ENCODE measurements around the gene ACAA2.

Gene ACAA2, protein sequence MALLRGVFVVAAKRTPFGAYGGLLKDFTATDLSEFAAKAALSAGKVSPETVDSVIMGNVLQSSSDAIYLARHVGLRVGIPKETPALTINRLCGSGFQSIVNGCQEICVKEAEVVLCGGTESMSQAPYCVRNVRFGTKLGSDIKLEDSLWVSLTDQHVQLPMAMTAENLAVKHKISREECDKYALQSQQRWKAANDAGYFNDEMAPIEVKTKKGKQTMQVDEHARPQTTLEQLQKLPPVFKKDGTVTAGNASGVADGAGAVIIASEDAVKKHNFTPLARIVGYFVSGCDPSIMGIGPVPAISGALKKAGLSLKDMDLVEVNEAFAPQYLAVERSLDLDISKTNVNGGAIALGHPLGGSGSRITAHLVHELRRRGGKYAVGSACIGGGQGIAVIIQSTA

DNA sequence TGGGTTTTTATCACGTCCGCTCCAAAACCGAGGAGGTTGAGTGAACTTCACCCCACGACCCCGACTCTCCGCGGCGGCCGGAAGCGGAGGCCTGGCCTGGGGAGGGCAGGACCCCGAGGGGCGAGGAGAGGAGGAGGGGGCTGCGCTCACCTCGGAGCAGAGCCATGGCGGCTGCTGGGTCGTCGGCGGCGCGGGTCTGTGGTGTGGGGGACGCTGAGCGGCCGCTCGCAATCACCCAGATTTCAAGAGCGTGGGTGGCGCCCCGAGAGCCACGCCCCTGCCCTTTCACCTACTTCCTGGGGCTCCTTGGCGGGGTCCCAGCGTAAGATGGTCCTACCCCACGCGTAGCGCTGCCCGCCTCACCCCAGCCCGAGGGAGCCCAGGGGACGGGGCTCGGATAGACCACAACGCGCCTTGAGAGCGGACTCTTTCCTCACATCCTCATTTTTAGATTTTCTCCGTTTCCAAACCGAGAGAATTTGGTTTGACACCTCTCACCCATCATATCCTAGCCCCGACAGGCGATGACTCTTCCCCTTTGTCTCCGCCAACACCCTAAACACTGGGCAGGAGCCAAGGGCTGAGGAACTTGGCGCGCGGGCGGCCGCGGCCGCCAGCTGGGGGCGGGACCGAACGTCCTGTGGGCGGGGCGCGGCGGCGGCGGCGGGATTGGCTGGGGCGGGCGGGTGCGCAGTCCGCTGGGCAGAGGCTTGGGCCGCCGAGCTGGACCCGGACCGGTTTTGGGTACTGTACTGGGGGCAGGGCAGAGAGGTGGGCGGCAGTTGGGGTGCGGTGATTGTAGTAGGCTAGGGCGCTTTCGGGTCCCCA, at the start of gene ACAA2:
Gene ACAA2, minus strand, starts transcription at position 215 of the 828 bp plus-strand sequence. Its CDS starts 49 bp downstream, at position 166.
- DNase-seq (ENCODE audit: low read depth, low spot score), result peak; percentile 15

DNA sequence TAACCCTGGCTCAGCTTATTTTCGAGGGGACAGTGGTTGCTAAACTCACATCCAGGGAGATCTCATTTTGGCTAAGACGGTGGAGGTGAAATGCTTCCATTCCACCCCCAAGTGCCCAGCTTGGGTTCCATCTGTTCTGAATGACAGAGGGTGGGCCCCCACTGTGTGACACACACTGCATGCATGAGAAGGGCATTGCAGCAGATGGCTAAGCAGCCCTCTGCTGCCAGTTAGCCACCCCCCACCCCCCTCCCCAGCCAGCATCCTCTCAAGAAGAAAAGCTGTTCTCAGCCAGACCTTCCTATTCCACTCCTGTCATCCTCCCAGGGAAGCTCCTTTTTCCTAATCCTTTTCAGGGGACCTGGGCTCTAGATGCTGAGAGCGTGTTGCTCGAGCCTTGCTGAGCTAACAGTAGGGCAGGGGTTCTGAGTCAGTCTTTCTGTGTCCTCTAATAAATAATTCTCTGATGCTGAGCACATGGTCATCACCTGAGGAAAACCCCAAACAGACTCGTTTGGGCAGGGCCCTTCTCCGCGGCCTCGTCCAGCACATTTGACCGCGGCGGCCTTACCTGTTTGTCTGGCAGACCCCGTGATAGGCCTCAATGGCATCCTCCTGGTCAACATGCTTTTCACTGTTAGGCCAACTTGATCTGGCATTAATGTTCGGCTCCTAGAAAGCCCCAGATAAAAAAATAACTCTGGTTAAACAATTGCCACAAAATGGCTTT, 49.5 kb upstream of the ACAA2 start:
- no peak for DNase-seq (ENCODE audit: low read depth, low spot score)

DNA sequence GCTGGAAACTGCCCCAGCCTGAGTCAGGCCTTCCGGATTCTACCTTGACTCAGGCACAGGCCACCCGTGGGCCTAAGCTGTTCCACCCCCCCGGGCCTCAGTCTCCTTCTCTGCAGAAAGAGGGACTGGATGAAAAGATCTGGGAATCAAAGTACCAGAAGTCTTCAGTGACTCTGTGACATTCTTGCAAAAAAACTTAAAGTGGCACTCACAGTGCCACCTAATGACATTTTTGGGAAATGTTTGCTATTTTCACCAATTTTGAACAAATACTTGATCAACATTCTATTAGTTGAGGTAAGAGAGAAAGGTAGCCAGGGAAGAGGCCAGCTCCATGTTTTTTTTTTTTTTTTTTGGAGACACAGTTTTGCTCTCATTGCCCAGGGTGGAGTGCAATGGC, 48.3 kb upstream of the ACAA2 start:
- DNase-seq (ENCODE audit: low read depth, low spot score), result no peak

DNA sequence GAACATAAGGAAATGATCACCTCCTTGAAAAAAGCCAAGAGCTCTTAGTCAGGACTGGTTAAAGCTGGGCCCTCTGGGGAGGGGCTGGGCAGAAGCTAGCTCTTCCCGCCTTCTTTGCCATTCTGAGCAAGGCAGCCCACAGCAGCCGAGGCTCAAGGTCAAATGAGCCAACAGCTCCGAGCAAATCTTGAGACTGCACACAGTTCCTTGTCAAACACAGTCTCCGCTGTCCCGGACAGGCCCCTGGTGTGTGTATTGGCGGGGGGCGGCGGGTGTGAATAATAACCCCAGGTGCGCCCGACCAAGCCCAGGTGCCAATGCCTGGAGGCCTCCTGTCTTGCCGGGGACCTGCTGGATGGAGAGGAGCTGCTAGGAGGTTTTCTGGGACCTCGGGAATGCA, 46.4 kb upstream of the ACAA2 start:
- no peak for DNase-seq (ENCODE audit: low read depth, low spot score)

DNA sequence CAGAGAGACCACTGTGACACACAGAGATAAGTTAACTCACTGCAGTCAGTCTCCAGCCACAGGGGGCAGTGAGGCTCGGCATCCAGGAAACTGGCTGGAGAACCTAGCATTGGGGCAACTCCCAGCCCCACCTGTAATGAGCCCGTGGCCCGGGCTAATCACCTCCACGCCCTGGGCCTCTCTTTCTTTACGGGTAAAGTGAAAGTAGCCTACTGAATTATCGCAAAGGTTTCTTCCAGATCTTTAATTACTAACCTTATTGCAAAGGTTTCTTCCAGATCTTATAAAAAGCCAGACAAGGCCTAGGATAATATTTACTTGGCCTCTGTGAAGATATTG, 45.7 kb upstream of the ACAA2 start:
- no peak for DNase-seq (ENCODE audit: low read depth, low spot score)

DNA sequence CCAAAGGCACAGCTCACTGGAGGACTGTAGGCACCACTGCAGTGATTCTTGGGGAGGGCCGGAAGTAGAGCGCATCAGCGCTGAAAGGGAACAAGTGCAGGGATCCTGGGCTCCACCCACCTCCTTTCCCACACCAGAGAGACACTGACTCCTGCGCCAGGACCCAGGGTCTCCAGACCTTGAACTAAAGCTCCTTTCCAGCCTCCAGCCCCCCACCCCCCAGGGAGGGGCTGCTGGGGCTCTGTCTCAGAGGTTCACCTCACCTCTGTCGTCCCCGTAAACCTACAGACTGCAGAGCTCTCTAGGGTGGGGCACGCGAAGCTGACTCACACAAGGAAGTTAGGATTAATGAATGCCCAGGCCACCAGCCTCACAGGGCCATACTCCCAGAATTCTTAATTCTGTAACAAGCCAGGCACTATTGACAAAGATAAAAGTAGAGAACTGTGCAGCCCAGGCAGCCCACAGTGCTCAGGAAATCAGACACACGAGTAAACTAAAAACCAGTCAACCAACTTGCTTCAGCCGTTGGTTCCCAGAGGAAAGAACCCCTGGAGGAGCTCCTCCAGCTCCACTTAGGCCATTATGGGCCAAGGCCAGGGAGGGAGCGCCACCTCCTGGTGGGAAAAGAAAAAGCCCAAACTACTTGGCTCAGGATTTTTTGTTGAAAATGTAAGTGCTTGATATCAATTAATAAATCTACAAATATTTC, 45.1 kb upstream of the ACAA2 start:
- DNase-seq (ENCODE audit: low read depth, low spot score), result peak; percentile 31

DNA sequence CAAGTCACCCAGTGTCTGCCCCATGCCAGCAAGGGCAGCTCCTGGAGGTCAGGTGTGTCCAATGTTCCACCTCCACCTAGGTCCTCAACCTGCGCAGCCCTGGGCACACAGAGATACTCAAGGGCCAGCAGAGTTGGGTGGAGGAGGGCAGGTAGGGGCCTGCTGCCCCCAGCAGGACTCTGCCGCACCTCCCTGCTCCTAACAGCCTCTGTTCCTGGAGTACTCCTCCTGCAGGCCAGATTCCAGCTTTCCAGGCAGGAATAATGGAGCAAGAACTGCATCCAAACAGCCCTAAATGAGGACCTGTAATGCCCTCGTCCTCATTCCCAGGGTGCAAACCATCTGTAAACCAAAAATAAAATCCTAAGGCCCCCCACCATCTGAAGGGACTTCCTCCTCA, 44.4 kb upstream of the ACAA2 start:
- no peak for DNase-seq (ENCODE audit: low read depth, low spot score)

DNA sequence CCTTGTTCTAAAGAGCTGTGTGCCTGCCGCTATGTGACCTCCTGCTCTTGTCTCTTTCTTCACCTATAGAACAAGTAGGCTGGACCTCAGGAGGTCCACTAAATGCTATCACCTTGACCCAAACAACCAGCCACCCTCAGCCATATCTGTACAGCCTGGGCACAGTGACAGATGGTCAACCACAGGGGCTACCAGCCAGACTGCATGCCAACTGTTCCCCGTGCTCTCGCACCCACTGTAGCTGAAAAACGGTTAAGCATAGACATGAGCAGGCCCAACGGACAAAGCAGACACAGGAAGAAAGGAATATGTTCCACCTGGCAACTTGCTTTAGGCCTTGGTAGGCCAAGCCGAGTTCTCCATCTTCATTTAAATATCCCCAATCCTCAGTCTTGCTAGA, 43.2 kb upstream of the ACAA2 start:
- no peak for DNase-seq (ENCODE audit: low read depth, low spot score)

DNA sequence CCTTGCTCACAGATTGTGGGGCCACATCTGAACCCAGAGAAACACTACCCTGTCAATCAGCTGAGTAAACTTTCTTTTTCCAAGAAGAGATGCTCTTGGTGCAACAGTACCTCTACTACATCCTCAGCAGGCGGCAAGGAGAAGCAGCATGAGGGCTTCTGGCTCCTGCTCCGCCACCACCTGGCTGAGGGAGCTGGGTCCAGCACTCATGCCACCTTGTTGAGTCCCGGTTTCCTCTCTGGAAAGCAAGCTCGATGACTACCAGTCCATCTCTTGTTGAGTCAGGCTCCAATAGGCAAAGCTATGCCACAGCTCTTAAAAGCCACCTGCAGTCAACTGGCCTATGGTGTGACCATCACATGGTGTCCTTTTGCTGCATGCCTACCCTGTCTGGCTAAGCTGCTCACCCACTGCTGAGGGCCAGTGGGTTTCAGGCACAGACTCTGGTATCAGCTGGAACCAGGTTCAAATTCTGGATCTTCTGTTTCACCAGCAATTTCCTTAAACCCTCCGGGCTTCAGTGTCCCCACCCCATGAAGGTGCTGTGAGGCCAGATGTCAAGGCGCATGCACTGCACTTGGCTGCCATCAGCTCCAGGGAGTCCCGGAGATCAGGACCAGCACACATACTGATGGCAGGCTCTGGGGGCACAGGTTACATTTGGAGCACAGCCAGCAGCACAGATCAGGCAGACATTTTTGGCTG, 42.5 kb upstream of the ACAA2 start:
- no peak for DNase-seq (ENCODE audit: low read depth, low spot score)

DNA sequence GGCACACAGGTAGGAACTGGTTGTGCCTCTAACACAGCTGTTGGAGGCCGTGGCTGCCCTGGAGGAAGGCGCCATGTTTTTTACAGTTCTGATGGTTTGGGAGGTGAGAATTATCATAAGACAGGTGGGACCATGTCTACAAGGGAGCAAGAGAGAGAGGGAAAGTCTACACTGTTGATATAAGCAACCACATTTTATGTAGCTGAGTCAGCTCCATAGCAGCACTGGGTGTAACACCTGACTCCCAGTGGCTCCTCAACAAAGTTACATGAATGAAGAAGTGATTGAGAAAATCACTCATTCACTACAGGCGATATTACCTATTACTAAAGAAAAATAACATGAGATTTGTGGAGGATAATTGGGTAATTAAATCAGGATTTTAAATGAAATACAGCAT, 41.3 kb upstream of the ACAA2 start:
- no peak for DNase-seq (ENCODE audit: low read depth, low spot score)

DNA sequence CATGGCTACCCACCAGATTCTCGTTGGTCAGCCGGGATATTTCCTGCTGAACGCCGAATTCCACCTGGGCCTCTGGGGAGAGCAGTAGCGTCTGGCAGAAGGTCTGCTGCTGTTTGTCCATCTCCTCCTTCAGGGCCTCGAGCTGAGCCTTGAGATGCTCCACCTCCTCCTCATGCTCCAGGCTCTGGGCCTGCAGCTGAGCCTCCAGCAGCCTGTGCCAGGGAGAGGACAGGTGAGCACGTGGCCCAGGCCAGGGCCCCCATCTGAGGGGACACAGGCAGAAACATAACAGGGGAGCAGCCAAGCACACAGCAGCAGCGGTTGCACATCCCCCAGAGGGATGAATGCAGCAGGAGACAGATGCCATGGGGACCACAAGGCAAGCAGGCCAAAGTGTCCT, 40.1 kb upstream of the ACAA2 start:
- DNase-seq (ENCODE audit: low read depth, low spot score), result no peak

DNA sequence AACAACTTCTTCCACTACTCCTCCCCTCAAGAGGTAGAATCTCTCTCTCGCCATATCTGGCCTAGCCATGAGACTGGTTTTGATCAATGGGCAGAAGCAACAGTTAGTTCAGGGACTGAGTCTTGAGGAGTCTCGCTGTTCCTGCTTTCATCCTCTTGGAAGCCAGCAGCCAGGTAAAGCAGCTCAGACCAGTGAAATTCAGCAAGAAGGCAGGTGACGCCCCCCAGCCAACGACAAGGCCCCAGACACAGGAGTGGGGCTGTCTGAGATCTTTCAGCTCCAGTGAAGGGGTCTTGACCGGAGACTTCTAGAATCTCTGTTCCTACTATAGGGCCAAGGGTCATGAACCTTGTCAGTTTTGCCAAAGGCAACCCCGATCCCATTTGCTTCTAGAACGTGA, 39.7 kb upstream of the ACAA2 start:
- DNase-seq (ENCODE audit: low read depth, low spot score), result no peak

DNA sequence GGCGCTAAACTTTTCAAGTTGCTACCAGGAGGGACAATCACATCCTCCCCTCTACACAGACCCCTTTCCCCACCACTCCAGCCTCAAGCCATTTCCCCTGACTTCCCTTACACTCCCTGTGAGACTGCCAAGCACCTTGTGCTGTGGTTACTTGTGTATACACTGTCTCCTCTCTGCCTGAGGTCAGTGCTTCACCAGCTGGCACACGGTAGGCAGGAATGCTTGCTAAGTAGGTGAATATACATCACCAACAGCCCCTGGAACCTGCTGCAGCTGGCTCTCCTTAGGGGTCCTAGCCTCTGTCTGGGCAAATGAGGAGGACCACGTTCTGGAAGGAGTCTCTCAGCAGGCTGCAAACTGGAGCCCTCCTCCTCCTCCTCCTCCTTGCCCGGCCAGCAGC, 38.3 kb upstream of the ACAA2 start:
- no peak for DNase-seq (ENCODE audit: low read depth, low spot score)

DNA sequence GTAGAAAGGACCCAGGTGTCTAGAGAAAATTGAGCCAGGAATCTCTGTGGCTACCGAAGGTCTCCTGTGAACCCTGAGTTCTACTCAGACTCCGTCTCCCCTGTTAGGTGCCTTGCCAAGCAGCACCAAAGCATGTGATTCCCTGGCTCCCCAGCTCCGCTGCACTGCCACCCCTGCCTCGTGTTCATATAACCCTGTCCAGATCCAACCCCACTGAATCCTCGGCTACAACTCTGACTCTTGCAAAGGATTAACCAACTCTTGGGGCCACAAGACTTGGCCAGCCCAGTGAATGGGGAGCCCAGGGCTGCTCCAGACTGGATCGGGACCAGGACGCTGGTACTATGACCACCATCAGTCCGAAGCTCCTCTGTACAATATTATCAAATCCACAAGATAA, 37.3 kb upstream of the ACAA2 start:
- DNase-seq (ENCODE audit: low read depth, low spot score), result no peak

DNA sequence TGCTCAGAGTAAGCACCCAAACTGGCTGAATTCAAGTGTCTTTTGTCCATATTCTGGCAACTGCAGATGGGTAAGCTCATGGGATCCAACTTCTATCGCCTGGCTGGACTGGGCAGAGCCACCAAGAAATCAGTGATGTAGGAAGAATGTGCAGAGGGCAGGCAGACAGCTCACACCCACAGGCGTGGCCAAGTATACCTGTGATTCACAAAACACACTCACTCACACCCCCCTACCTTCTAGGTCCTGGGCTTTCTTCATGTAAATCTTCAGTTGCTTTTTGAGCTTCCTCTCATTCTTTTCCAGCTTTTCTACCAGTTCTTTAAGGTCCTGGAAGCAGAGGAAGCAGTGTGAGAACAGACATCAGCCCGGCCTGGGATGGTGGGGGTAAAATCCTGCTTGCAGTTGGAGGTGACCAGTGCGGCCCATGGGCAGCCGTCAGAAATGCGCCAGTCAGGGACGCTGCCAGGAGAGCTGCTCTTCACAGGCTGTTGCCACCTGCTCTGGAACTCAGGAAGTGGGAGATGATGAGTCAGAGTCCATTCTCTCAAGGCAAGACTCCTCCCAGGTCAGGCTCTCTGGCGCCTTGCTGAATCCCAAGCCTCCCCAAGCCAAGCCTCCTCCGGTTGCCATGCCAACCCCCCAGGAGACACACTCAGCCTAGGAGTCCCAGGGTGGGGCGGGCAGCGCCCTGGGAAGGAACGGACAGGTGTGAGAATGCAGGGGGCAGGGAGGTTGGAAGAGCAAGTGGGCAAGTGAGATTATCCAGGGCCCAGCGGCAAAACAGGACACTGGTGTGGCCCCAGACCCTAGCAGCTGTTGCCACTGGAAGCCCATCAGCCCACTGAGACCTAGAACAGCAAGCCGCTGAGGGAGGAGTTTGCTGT, 36.2 kb upstream of the ACAA2 start:
- no peak for DNase-seq (ENCODE audit: low read depth, low spot score)

DNA sequence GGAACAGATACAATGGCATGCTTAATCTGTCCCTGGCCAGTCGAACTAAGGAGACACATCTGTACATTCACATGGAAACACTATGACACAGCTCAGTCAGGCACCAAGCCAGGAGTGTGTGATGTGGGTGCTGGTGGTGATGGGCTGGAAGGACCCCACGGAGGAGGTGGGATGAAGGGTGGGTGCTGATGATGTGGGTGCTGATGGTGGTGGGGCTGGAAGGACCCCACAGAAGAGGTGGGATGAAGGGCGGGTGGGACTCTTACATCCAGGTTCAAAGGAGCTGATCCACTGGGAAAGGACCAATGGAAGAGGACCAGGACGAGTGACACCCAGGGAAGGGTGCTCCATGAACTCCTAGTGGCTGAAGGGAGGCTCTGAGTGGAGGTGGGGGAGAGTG, 34.8 kb upstream of the ACAA2 start:
- DNase-seq (ENCODE audit: low read depth, low spot score), result no peak

DNA sequence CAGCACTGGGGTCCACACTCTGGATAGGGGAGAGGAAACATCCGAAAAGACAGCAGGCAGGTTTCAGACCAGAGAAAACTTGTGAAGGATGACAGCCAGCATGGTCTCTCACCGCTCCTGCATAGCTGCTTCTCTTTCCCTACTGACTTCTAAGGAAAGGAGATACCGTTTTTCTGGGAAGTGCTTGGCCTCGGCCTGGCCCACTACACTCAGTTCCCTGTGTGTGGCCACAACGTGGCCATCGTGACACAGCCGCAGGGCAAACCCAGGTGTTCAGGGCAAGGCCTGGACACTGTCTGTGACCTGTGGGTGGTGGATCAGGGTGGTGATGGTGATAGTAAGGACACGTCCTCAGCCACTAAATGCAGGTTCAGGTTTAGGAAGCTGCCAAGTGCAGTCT, 34.2 kb upstream of the ACAA2 start:
- DNase-seq (ENCODE audit: low read depth, low spot score), result no peak

DNA sequence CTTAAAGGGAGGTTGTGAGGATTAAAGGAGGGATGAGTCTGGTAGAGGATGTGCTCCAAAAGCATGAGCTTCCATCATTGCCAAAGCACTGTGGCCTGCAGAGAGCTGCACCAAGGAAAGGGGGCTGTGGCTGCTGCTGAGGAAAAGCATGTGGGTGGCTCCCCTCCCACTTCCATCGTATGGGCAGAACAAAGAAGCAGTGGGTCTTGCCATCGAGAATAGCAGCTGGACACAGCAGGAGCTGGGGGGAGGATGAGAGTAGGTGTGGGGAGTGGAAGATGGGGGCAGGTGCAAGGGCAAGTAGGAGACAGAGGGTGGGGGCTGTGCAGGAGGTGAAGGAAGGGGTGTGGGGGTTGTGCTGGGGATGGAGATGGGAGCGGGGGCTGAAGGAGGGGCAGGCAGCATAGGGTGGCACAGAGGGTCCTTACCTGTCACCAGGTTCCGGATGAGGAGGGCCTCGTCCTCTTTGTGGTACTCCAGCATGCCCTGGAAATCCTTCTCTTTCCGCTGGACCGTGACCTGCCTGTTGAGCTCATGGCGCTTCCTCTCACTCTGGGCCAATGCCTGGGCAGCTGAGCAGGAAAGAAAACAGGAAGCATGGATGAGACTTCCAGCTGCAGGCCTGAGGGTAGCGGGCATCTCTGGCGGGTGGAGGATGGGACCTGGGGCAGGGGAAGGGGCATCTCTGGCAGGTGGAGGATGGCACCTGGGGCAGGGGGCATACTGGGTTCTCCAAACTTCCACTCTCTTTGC, 33.6 kb upstream of the ACAA2 start:
- no peak for DNase-seq (ENCODE audit: low read depth, low spot score)

DNA sequence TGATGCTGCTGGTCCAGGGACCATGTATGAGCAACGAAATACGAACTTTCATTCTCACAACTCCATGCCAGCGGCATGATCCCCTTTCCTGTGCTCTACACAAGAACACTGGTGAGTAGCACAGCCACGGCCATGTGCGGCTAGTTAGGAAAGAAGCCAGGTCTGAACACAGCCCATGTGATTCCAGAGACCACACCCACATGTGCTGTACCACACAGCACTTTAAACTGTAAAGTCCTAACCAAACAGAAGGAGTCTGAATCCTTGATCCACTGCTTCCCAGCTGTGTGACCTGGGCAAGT, 33.0 kb upstream of the ACAA2 start:
- no peak for DNase-seq (ENCODE audit: low read depth, low spot score)
